ENCODE results near the gene TSC22D3.

DNA sequence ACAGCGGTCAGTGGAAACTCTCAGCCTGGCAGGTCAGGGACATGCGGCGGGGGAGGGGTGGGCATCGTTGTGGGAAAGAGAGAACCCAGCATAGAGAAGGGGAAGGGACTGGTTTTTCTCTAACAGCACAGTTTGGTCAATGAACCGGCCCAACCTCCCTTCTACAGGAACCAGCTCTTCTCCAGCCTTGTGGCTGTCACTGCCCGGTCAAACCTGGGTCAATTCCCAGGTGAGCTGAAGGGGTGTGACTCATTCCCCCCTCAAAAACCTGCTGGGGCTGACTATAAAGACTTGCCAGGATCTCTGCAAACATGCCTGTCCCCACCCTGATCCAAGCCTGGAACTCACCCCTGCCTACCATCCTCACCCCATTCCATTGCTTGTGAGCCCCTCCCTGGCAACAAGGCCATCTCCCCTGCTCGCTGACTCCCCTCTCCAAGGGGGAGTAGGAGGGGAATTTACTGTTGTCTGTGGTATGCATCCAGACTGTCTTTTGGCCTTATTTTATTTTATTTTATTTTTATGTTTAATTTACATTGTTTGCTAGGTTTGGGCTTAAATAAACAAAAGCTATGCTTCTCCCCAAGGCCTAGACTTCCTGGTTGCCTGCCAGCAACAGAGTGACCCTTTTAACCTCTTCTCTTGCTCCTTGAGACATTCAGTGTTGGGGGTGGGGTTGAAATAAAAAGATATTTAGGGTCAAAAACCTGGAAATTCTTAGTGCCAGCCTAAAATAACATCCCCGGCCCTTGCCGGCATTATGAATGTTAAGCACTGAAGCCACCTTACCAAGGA, 49.6 kb downstream of the TSC22D3 start:
- TF ChIP-seq POLR2A (IDR thresholded peaks at IDR 0.05) (no peak), EP300 (IDR thresholded peaks at IDR 0.05) (no peak)
- TF ChIP-seq, protein P1, sequence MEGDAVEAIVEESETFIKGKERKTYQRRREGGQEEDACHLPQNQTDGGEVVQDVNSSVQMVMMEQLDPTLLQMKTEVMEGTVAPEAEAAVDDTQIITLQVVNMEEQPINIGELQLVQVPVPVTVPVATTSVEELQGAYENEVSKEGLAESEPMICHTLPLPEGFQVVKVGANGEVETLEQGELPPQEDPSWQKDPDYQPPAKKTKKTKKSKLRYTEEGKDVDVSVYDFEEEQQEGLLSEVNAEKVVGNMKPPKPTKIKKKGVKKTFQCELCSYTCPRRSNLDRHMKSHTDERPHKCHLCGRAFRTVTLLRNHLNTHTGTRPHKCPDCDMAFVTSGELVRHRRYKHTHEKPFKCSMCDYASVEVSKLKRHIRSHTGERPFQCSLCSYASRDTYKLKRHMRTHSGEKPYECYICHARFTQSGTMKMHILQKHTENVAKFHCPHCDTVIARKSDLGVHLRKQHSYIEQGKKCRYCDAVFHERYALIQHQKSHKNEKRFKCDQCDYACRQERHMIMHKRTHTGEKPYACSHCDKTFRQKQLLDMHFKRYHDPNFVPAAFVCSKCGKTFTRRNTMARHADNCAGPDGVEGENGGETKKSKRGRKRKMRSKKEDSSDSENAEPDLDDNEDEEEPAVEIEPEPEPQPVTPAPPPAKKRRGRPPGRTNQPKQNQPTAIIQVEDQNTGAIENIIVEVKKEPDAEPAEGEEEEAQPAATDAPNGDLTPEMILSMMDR (IDR thresholded peaks at IDR 0.05) = no peak

Data from upper lobe of left lung (tissue), 4 donors.